ENCODE data around the gene USP3. TPM values are rescaled to one million over a fixed set of nuclear protein-coding genes. Genes with fewer than 3 reads are reported as not detected.

USP3 gene
- total and polyA plus RNA-seq, 2 of the 13 experiments (the other 11 are each of a cell fraction or from before 2014, with no cell fraction given), result 14.3 to 61.2 TPM

GRCh38 chr15:63458026-63458425 is 46.4 kb upstream of the USP3 start (continued):
- no peak for TF ChIP-seq BATF2 (CRISPR knock-in tag; IDR thresholded peaks at IDR 0.05)
- no peak for TF ChIP-seq FOSL2 (CRISPR knock-in tag; IDR thresholded peaks at IDR 0.05)

GRCh38 chr15:63458794-63459395 is 45.5 kb upstream of the USP3 start:
- FAIRE-seq (no peak), DNase-seq (ENCODE audit: low spot score) (no peak), ATAC-seq (no peak)
- no peak overlapping the region for H3K4me3 ChIP-seq (replicated peaks in 1 of 3; ENCODE audit: insufficient read depth in 1 of 3, low read depth in 2 of 3, low read length in 3 of 3)
- H3K27me3 ChIP-seq (ENCODE audit: control insufficient read depth in 1 of 2, insufficient read depth in 2 of 2, low read length in 2 of 2), result no peaks in the 10 kb centered on the region; a peak in 2 of 5 replicates
- POLR2A ChIA-PET, result interaction anchor here (1.4 kb wide), 1 partner anchor 302 kb away, joined by 3 read pairs; the partner anchor contains the start of gene RPS27L
- no peaks in the 10 kb centered on the region for H3K79me2 ChIP-seq (ENCODE audit: insufficient read depth, low read length)
- CTCF ChIA-PET (ENCODE audit: low intra/inter-chr PET ratio, low total read pairs), result no interaction called here
- no peaks in the 10 kb centered on the region for H3K36me3 ChIP-seq (replicated peaks in 1 of 2; ENCODE audit: control insufficient read depth in 1 of 2, insufficient read depth in 2 of 2, low read length in 2 of 2)
- intact Hi-C loops (cut with micrococcal nuclease; ENCODE audit: unreplicated experiment), result no loop called here
- peaks cover 40% of the 10 kb centered on the region for H3K4me1 ChIP-seq (ENCODE audit: insufficient read depth, low read length)
- H2AFZ ChIP-seq (ENCODE audit: low read length), result no peak overlapping the region
- 94% methylated on average over 7 of the region's 36 CpGs for whole genome bisulfite sequencing (ENCODE audit: low lambda C conversion rate)
- no peak for TF ChIP-seq YY1 (IDR thresholded peaks at IDR 0.05; ENCODE audit: insufficient read depth, insufficient replicate concordance, low read depth, low read length)
- peak; percentile 95 for TF ChIP-seq ZNF850 (CRISPR knock-in tag; conservative IDR thresholded peaks at IDR 0.05)
- no TSS peak for BruUV-seq (replicated peaks)
- no peak overlapping the region for H3K4me2 ChIP-seq (ENCODE audit: low read depth, low read length)
- H4K20me1 ChIP-seq (ENCODE audit: insufficient read depth, low read length), result no peaks in the 10 kb centered on the region
- in situ Hi-C loops (cut with HindIII; ENCODE audit: extremely low pct_ligation_motif_present, low pct_unique_long_range_greater_than_20kb), result no loop called here
- H3K9ac ChIP-seq (ENCODE audit: insufficient read depth, low read depth, low read length), result no peak overlapping the region
- H3K27ac ChIP-seq (ENCODE audit: extremely low read length, insufficient read depth, low read length), result no peak overlapping the region
- no peaks in the 10 kb centered on the region for H3K9me3 ChIP-seq (ENCODE audit: low read length)

All from HepG2 (cell line).